Measurements from ENCODE around the gene KRT77.

DNA sequence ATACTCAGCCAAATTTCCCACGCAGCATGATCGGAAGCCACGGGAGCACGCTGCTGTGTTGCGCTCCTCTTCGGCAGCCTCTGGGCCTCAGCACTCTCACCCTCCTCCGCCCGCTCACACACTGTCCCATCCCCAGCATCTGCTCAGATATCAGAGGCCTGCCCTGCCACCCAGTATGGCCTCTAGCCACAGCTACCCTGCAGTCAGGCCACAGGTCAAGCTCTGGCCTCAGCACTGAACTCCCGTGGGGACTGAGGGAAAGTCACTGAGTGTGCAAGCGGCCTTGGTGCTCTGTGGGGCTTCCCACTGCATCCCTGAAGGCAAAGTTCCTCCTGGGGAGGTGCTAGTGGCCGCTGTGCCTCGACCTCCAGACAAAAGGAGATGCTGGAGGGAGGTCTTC, 2.0 kb downstream of the KRT77 start:
- TF ChIP-seq CREB1 (CRISPR knock-in tag; IDR thresholded peaks at IDR 0.05) (no peak), NR3C1 (CRISPR knock-in tag; conservative IDR thresholded peaks at IDR 0.05; ENCODE audit: low read depth) (no peak), SMAD3 (CRISPR knock-in tag; IDR thresholded peaks at IDR 0.05; ENCODE audit: borderline replicate concordance) (no peak), ELF4 (CRISPR knock-in tag; IDR thresholded peaks at IDR 0.05; ENCODE audit: low read depth) (no peak), MYBL2 (CRISPR knock-in tag; IDR thresholded peaks at IDR 0.05) (no peak), ESRRA (CRISPR knock-in tag; IDR thresholded peaks at IDR 0.05; ENCODE audit: borderline replicate concordance) (no peak), ZNF317 (CRISPR knock-in tag; IDR thresholded peaks at IDR 0.05; ENCODE audit: borderline replicate concordance, low read depth) (no peak)
- TF ChIP-seq, protein P1, sequence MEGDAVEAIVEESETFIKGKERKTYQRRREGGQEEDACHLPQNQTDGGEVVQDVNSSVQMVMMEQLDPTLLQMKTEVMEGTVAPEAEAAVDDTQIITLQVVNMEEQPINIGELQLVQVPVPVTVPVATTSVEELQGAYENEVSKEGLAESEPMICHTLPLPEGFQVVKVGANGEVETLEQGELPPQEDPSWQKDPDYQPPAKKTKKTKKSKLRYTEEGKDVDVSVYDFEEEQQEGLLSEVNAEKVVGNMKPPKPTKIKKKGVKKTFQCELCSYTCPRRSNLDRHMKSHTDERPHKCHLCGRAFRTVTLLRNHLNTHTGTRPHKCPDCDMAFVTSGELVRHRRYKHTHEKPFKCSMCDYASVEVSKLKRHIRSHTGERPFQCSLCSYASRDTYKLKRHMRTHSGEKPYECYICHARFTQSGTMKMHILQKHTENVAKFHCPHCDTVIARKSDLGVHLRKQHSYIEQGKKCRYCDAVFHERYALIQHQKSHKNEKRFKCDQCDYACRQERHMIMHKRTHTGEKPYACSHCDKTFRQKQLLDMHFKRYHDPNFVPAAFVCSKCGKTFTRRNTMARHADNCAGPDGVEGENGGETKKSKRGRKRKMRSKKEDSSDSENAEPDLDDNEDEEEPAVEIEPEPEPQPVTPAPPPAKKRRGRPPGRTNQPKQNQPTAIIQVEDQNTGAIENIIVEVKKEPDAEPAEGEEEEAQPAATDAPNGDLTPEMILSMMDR (IDR thresholded peaks at IDR 0.05) = no peak
- TF ChIP-seq, protein P2, sequence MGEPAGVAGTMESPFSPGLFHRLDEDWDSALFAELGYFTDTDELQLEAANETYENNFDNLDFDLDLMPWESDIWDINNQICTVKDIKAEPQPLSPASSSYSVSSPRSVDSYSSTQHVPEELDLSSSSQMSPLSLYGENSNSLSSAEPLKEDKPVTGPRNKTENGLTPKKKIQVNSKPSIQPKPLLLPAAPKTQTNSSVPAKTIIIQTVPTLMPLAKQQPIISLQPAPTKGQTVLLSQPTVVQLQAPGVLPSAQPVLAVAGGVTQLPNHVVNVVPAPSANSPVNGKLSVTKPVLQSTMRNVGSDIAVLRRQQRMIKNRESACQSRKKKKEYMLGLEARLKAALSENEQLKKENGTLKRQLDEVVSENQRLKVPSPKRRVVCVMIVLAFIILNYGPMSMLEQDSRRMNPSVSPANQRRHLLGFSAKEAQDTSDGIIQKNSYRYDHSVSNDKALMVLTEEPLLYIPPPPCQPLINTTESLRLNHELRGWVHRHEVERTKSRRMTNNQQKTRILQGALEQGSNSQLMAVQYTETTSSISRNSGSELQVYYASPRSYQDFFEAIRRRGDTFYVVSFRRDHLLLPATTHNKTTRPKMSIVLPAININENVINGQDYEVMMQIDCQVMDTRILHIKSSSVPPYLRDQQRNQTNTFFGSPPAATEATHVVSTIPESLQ (CRISPR knock-in tag; IDR thresholded peaks at IDR 0.05) = no peak
- TF ChIP-seq, protein P3, sequence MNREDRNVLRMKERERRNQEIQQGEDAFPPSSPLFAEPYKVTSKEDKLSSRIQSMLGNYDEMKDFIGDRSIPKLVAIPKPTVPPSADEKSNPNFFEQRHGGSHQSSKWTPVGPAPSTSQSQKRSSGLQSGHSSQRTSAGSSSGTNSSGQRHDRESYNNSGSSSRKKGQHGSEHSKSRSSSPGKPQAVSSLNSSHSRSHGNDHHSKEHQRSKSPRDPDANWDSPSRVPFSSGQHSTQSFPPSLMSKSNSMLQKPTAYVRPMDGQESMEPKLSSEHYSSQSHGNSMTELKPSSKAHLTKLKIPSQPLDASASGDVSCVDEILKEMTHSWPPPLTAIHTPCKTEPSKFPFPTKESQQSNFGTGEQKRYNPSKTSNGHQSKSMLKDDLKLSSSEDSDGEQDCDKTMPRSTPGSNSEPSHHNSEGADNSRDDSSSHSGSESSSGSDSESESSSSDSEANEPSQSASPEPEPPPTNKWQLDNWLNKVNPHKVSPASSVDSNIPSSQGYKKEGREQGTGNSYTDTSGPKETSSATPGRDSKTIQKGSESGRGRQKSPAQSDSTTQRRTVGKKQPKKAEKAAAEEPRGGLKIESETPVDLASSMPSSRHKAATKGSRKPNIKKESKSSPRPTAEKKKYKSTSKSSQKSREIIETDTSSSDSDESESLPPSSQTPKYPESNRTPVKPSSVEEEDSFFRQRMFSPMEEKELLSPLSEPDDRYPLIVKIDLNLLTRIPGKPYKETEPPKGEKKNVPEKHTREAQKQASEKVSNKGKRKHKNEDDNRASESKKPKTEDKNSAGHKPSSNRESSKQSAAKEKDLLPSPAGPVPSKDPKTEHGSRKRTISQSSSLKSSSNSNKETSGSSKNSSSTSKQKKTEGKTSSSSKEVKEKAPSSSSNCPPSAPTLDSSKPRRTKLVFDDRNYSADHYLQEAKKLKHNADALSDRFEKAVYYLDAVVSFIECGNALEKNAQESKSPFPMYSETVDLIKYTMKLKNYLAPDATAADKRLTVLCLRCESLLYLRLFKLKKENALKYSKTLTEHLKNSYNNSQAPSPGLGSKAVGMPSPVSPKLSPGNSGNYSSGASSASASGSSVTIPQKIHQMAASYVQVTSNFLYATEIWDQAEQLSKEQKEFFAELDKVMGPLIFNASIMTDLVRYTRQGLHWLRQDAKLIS (CRISPR knock-in tag; IDR thresholded peaks at IDR 0.05; ENCODE audit: borderline replicate concordance) = no peak
- TF ChIP-seq, protein P4, sequence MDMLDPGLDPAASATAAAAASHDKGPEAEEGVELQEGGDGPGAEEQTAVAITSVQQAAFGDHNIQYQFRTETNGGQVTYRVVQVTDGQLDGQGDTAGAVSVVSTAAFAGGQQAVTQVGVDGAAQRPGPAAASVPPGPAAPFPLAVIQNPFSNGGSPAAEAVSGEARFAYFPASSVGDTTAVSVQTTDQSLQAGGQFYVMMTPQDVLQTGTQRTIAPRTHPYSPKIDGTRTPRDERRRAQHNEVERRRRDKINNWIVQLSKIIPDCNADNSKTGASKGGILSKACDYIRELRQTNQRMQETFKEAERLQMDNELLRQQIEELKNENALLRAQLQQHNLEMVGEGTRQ (CRISPR knock-in tag; IDR thresholded peaks at IDR 0.05) = no peak
- TF ChIP-seq, protein P5, sequence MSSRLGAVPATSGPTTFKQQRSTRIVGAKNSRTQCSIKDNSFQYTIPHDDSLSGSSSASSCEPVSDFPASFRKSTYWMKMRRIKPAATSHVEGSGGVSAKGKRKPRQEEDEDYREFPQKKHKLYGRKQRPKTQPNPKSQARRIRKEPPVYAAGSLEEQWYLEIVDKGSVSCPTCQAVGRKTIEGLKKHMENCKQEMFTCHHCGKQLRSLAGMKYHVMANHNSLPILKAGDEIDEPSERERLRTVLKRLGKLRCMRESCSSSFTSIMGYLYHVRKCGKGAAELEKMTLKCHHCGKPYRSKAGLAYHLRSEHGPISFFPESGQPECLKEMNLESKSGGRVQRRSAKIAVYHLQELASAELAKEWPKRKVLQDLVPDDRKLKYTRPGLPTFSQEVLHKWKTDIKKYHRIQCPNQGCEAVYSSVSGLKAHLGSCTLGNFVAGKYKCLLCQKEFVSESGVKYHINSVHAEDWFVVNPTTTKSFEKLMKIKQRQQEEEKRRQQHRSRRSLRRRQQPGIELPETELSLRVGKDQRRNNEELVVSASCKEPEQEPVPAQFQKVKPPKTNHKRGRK (CRISPR knock-in tag; IDR thresholded peaks at IDR 0.05; ENCODE audit: borderline replicate concordance) = no peak
- TF ChIP-seq, protein P6, sequence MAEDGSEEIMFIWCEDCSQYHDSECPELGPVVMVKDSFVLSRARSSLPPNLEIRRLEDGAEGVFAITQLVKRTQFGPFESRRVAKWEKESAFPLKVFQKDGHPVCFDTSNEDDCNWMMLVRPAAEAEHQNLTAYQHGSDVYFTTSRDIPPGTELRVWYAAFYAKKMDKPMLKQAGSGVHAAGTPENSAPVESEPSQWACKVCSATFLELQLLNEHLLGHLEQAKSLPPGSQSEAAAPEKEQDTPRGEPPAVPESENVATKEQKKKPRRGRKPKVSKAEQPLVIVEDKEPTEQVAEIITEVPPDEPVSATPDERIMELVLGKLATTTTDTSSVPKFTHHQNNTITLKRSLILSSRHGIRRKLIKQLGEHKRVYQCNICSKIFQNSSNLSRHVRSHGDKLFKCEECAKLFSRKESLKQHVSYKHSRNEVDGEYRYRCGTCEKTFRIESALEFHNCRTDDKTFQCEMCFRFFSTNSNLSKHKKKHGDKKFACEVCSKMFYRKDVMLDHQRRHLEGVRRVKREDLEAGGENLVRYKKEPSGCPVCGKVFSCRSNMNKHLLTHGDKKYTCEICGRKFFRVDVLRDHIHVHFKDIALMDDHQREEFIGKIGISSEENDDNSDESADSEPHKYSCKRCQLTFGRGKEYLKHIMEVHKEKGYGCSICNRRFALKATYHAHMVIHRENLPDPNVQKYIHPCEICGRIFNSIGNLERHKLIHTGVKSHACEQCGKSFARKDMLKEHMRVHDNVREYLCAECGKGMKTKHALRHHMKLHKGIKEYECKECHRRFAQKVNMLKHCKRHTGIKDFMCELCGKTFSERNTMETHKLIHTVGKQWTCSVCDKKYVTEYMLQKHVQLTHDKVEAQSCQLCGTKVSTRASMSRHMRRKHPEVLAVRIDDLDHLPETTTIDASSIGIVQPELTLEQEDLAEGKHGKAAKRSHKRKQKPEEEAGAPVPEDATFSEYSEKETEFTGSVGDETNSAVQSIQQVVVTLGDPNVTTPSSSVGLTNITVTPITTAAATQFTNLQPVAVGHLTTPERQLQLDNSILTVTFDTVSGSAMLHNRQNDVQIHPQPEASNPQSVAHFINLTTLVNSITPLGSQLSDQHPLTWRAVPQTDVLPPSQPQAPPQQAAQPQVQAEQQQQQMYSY (CRISPR knock-in tag; IDR thresholded peaks at IDR 0.05) = no peak

Measured in WTC11 (cell line).